Gastrocnemius medialis (tissue), 4 donors: Measurements from ENCODE around the gene HNRNPA2B1. TPM values are rescaled to one million over a fixed set of nuclear protein-coding genes. Genes with fewer than 3 reads are reported as not detected.
A peak's percentile ranks its signal among the peaks of the same experiment; 100 is the strongest.

ENCODE experiments used
- ATAC-seq, 2 donors: fragments of 150-250 bp; one replicate each; pipeline ENCODE4 v1.9.1; 2016
- DNase-seq, 2 donors: peaks; one replicate each; pipeline ENCODE4 v3.0.0-alpha.2; 2019
- H3K27ac ChIP-seq, 4 donors: fragments of 200-600 bp; sonication (generic); 1 replicate in 1 of 4; 2 replicates in 3 of 4; pipeline ENCODE4 v1.5.1; 2016 to 2018; ENCODE audit warnings: mild to moderate bottlenecking in 2 of 4, moderate library complexity in 1 of 4
- H3K27me3 ChIP-seq, 3 donors: fragments of 200-600 bp; sonication (generic) in 2 of 3; 1 replicate in 1 of 3; 2 replicates in 2 of 3; pipeline versions ENCODE4 v1.5.1 to v1.6.0; 2016 to 2019; ENCODE audit warnings: mild to moderate bottlenecking in 1 of 3, moderate library complexity in 1 of 3
- H3K36me3 ChIP-seq, 2 donors: fragments of 200-600 bp; sonication (generic) in 1 of 2; one replicate each; pipeline ENCODE4 v1.5.1; 2017 to 2018
- H3K4me1 ChIP-seq, 2 donors: fragments of 200-600 bp; sonication (generic) in 1 of 2; one replicate each; pipeline ENCODE4 v1.5.1; 2016 to 2017; ENCODE audit warnings: mild to moderate bottlenecking in 2 of 2
- H3K4me3 ChIP-seq, 4 donors: fragments of 200-600 bp; sonication (generic) in 3 of 4; 1 replicate in 1 of 4; 2 replicates in 3 of 4; pipeline ENCODE4 v1.5.1; 2016 to 2019; ENCODE audit warnings: mild to moderate bottlenecking in 2 of 4
- H3K9me3 ChIP-seq, 3 donors: fragments of 200-600 bp; sonication (generic) in 2 of 3; 1 replicate in 1 of 3; 2 replicates in 2 of 3; pipeline ENCODE4 v1.5.1; 2016 to 2019
- POLR2A ChIP-seq, 2 donors: fragments of 450-650 bp; IDR thresholded peaks; one replicate each; pipeline ENCODE4 v1.6.1; 2017; ENCODE audit warnings: antibody characterized with exemption in 2 of 2, mild to moderate bottlenecking in 2 of 2, moderate library complexity in 2 of 2
- in situ Hi-C, 4 donors: fragments of 200-750 bp; cut with MboI; loops; one replicate each; pipeline versions ENCODE4 v1.15.0 to v1.8.0; 2017; ENCODE audit warnings: low sequenced_read_pairs in 4 of 4
- intact Hi-C: fragments of 100-400 bp; cut with DNase I; formaldehyde crosslinking; loops from one replicate; pipeline ENCODE4 v1.15.1; 2023; ENCODE audit warnings: low total_unique reads
- total RNA-seq, 4 donors: library from RNA; depleted of rRNA; stranded (reverse); fragments of >200 nt; gene quantifications; one replicate each; pipeline versions ENCODE4 v1.1.0 to v1.2.3, GENCODE V29; 2016
- TF ChIP-seq, protein P1 (sequence below), 5 experiments: fragments of 450-650 bp in 3 of 5; fragments of 200-600 bp in 2 of 5; sonication (generic) in 2 of 5; IDR thresholded peaks in 4 of 5; conservative IDR thresholded peaks in 1 of 5; 1 replicate in 4 of 5; 2 replicates in 1 of 5; pipeline ENCODE4 v1.5.1; 2016 to 2019; ENCODE audit warnings: antibody characterized with exemption in 5 of 5, mild to moderate bottlenecking in 3 of 5, moderate library complexity in 3 of 5

HNRNPA2B1 gene
- total RNA-seq, 4 donors from 2014 or later = 155 to 242 (median 166) TPM

DNA sequence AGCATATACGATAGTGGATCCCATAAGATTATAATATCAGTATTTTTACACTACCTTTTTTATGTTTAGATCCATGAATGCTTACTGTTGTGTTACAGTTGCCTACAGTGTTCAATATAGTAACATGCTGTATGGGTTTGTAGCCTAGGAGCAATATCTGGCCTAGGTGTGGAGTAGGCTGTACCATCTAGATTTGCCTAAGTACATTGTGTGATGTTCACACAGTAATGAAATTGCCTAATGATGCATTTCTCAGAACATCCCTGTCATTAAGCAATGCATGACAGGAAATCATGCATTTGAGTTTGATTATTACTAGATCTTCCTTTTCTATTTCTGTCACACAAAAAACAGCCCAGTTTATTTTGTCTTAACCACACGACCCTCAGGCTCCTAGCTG, 15.5 kb upstream of the HNRNPA2B1 start:
- no peaks in the 10 kb centered on the region for H3K4me1 ChIP-seq
- intact Hi-C loops (no loop called here), in situ Hi-C loops (loop anchor here in 2 of 4 donors (25.0 kb wide), 3 partner anchors 329 to 946 kb away; partner anchors contain the start of genes HOXA10 (in 1 of the 2), HOXA3 (in 1 of the 2), HOXA7 (in 1 of the 2) and HOXA9 (in 1 of the 2))
- DNase-seq (no peak), ATAC-seq (no peak)
- H3K27me3 ChIP-seq = no peaks in the 10 kb centered on the region
- no peaks in the 10 kb centered on the region for H3K9me3 ChIP-seq
- TF ChIP-seq, protein P1, sequence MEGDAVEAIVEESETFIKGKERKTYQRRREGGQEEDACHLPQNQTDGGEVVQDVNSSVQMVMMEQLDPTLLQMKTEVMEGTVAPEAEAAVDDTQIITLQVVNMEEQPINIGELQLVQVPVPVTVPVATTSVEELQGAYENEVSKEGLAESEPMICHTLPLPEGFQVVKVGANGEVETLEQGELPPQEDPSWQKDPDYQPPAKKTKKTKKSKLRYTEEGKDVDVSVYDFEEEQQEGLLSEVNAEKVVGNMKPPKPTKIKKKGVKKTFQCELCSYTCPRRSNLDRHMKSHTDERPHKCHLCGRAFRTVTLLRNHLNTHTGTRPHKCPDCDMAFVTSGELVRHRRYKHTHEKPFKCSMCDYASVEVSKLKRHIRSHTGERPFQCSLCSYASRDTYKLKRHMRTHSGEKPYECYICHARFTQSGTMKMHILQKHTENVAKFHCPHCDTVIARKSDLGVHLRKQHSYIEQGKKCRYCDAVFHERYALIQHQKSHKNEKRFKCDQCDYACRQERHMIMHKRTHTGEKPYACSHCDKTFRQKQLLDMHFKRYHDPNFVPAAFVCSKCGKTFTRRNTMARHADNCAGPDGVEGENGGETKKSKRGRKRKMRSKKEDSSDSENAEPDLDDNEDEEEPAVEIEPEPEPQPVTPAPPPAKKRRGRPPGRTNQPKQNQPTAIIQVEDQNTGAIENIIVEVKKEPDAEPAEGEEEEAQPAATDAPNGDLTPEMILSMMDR (IDR thresholded peaks at IDR 0.05 in 4 of 5, conservative IDR thresholded peaks at IDR 0.05 in 1 of 5) = no peak
- TF ChIP-seq POLR2A (IDR thresholded peaks at IDR 0.05) = no peak
- H3K36me3 ChIP-seq = peaks cover 0 to 13% of the 10 kb centered on the region in 2 donors
- H3K4me3 ChIP-seq = no peak overlapping the region
- H3K27ac ChIP-seq = no peak overlapping the region

DNA sequence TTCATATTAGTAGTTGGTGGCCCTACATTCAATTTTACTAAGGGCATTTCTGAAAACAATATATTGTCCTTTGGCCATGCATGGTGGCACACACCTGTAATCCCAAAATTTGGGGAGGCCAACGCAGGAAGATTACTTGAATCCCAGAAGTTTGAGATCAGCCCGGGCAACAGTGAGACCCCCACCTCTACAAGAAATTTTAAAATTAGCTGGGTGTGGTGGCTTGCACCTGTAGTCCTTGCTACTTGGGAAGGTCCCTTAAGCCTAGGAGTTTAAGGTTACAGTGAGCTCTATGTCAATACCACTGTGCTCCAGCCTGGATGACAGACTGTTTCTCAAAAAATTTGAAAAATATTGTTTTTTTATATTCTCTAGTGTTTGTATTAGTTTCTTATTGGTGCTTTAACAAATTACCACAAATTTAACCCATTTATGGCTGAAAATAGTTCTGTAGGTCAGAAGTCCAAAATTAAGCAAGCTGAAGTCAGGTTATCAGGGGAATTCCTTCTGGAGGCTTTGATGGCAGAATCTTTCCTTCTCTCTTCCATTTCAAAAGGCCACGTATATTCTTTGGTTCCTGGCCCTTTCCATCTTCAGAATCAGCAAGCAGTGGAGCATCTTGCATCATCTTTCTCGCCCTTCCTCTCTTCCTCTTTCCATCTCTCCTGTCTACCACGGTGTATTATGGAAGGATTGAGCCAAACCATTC, 13.4 kb upstream of the HNRNPA2B1 start:
- Histone ChIP-seq H3K4me1 (no peaks in the 10 kb centered on the region), H3K9me3 (no peaks in the 10 kb centered on the region), H3K36me3 (peaks cover 0 to 31% of the 10 kb centered on the region in 2 donors), H3K4me3 (no peak overlapping the region), H3K27me3 (no peaks in the 10 kb centered on the region), H3K27ac (no peak overlapping the region)
- ATAC-seq (no peak), DNase-seq (no peak)
- in situ Hi-C loops = loop anchor here in 2 of 4 donors (25.0 kb wide), 3 partner anchors 327 to 948 kb away; partner anchors contain the start of genes HOXA10 (in 1 of the 2), HOXA3 (in 1 of the 2), HOXA7 (in 1 of the 2) and HOXA9 (in 1 of the 2)
- no peak for TF ChIP-seq POLR2A (IDR thresholded peaks at IDR 0.05)
- TF ChIP-seq, protein P1 (IDR thresholded peaks at IDR 0.05 in 4 of 5, conservative IDR thresholded peaks at IDR 0.05 in 1 of 5) = no peak
- intact Hi-C loops = no loop called here

DNA sequence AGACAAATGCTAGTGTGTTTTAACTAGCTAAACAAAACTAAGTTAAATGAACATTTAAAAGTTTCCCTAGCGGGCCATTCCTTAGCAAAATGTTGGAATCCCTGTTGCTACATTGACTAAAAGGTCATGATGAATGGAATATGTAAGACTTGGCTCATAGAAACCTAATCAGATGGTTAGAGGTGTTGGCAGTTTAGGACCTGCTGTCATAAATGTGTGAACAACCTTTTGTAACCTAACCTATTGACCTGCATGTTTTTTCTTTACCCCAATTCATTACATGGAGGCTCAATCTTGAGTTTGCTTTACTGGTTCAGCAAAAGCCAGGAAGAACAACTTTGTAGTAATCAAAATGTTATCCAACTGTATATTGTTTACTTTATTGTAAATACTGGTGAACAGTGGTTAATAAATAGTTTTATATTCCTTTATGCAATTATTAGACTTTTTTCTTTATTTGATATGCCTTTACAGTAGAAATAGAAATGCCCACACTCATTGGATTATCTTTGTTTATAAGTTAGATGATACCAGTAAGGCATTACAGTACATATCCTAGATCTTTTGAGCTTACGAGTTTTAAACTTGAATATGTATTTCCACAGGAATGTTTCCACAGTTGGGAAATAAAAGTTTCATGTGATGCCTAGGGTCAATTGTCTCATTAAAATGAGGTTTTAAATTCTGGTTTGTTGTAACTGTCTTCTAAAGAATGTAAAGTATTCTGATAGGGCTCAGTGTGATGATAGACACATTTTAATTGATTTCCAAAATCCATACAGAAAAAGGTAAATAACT, 12.6 kb upstream of the HNRNPA2B1 start:
- TF ChIP-seq, protein P1 (IDR thresholded peaks at IDR 0.05 in 4 of 5, conservative IDR thresholded peaks at IDR 0.05 in 1 of 5) = no peak
- no peak for TF ChIP-seq POLR2A (IDR thresholded peaks at IDR 0.05)
- Histone ChIP-seq H3K27me3 (no peaks in the 10 kb centered on the region), H3K9me3 (no peaks in the 10 kb centered on the region), H3K27ac (no peak overlapping the region), H3K4me1 (no peaks in the 10 kb centered on the region), H3K4me3 (no peak overlapping the region), H3K36me3 (peaks cover 2 to 32% of the 10 kb centered on the region in 2 donors)
- in situ Hi-C loops (loop anchor here in 2 of 4 donors (25.0 kb wide), 3 partner anchors 326 to 949 kb away; partner anchors contain the start of genes HOXA10 (in 1 of the 2), HOXA3 (in 1 of the 2), HOXA7 (in 1 of the 2) and HOXA9 (in 1 of the 2)), intact Hi-C loops (no loop called here)
- peak in 1 of 2 donors; percentile 27 for ATAC-seq
- DNase-seq = no peak

DNA sequence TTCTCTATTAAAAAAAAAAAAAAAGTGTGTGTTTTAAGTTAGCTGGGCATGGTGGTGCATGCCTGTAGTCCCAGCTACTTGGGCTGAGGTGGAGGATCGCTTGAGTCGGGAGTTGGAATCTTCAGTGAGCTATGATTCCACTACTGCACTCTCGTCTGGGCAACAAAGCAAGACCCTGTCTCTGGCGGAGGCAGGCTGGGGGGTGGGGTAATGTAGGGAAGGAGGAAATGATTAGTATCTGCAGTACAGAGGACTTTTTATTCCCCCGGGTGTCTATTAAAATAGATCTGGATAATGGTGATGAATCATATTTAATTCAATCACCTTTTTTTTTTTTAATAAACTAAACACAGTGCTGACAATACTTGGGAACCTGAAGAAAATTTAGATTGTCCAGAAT, 7.5 kb upstream of the HNRNPA2B1 start:
- ATAC-seq (no peak), DNase-seq (no peak)
- in situ Hi-C loops = loop anchor here in 2 of 4 donors (10.0 to 25.0 kb wide), 4 partner anchors 321 to 954 kb away; partner anchors contain the start of genes HOXA10 (in 1 of the 2), HOXA3 (in 1 of the 2), HOXA7 (in 1 of the 2) and HOXA9 (in 1 of the 2)
- intact Hi-C loops = loop anchor here (10.0 kb wide), 1 partner anchor 657 kb away; the partner anchor contains the start of gene SKAP2
- Histone ChIP-seq H3K36me3 (peaks cover 2 to 51% of the 10 kb centered on the region in 2 donors), H3K9me3 (no peaks in the 10 kb centered on the region), H3K27ac (no peak overlapping the region), H3K27me3 (no peaks in the 10 kb centered on the region), H3K4me3 (no peak overlapping the region), H3K4me1 (peaks cover 10 to 22% of the 10 kb centered on the region in 2 donors)
- TF ChIP-seq, protein P1 (IDR thresholded peaks at IDR 0.05 in 4 of 5, conservative IDR thresholded peaks at IDR 0.05 in 1 of 5) = no peak
- no peak for TF ChIP-seq POLR2A (IDR thresholded peaks at IDR 0.05)
